C4-2B (cell line): ENCODE measurements around the gene CNPY4.

Experiments used
- H3K27ac ChIP-seq: fragments of 450-650 bp; 2 replicates; pipeline ENCODE4 v1.5.1; 2017
- CTCF ChIP-seq: fragments of 450-650 bp; conservative IDR thresholded peaks from 2 replicates; pipeline ENCODE4 v1.5.1; 2017; ENCODE audit warnings: mild to moderate bottlenecking
- ZFX ChIP-seq: fragments of 450-650 bp; IDR thresholded peaks from 2 replicates; pipeline ENCODE4 v1.6.1; 2017

The CNPY4 gene

GRCh38 chr7:100088095-100088620, 31.3 kb upstream of the CNPY4 start:
- H3K27ac ChIP-seq, result peak overlapping the region; percentile 84

GRCh38 chr7:100088621-100089457, 30.6 kb upstream of the CNPY4 start, which contains the start of gene COPS6:
Gene COPS6, plus strand, starts transcription at chr7:100088969. Its CDS starts 22 bp downstream, at chr7:100088991.
- peak; percentile 90; the same call in 1 of the 2 replicates for TF ChIP-seq ZFX
- no peak for TF ChIP-seq CTCF
- peak within 1 kb of the TSS; percentile 84 for H3K27ac ChIP-seq

More at GRCh38 chr7:100088095-100088620, 31.3 kb upstream of the CNPY4 start:
- TF ChIP-seq ZFX, result no peak
- no peak for TF ChIP-seq CTCF

GRCh38 chr7:100089458-100090196, 29.8 kb upstream of the CNPY4 start:
- TF ChIP-seq ZFX (no peak), CTCF (no peak)
- peak overlapping the region; percentile 84 for H3K27ac ChIP-seq

- H3K27ac ChIP-seq, result no peak overlapping the region
- no peak for TF ChIP-seq ZFX
- no peak for TF ChIP-seq CTCF
Measured at GRCh38 chr7:100090527-100091410, 28.7 kb upstream of the CNPY4 start.

- no peak for TF ChIP-seq ZFX
- TF ChIP-seq CTCF, result no peak
- H3K27ac ChIP-seq, result no peak overlapping the region
Measured at GRCh38 chr7:100091411-100092181, 27.8 kb upstream of the CNPY4 start.

- H3K27ac ChIP-seq, result no peak overlapping the region
- TF ChIP-seq ZFX (no peak), CTCF (no peak)
Measured at GRCh38 chr7:100093054-100093453, 26.4 kb upstream of the CNPY4 start.
